Renal pelvis (tissue), 12 donors: ENCODE data around the gene AQP9. TPM values are rescaled to one million over a fixed set of nuclear protein-coding genes. Genes with fewer than 3 reads are reported as not detected.
"Not testable (repeated sequence)": the region's sequence is repeated elsewhere in the genome, so short reads cannot be mapped to it uniquely, and the experiment has no call there.

Experiments used
- DNase-seq: peaks from one replicate; pipeline ENCODE4 v3.0.0-alpha.2; 2013
- long read RNA-seq, 16 experiments: transcript quantifications; one replicate each; lab custom pipeline, GENCODE V29; 2026
- polyA plus RNA-seq, 3 donors: library from polyadenylated mRNA; unstranded; fragments of 120-200 nt; gene quantifications; one replicate each; pipeline ENCODE4 v1.2.1, GENCODE V29; 2013; ENCODE audit not compliant: insufficient read length in 3 of 3

Gene AQP9
- polyA plus RNA-seq, result under 1 TPM; 0.09 to 0.56 (median 0.45) TPM
- long read RNA-seq, donor 1, result 0 reads
- long read RNA-seq, donor 2, result 0 reads
- long read RNA-seq, donor 3, result 0 reads
- long read RNA-seq, donor 4, partial matches to known transcripts, result 0 of 1 reads
- long read RNA-seq, donor 4, other reads (novel, unspliced or antisense), result 0 of 1 reads
- long read RNA-seq, donor 5, result 0 reads
- long read RNA-seq, donor 6, result 0 reads
- long read RNA-seq, donor 7, result 0 reads
- long read RNA-seq, donor 8, result 0 reads
- long read RNA-seq, donor 9, result 0 reads
- long read RNA-seq, donor 10, result 0 reads
- long read RNA-seq, donor 11, result 0 reads
- long read RNA-seq, donor 12, result 0 reads
- long read RNA-seq, donor 13, result 0 reads
- long read RNA-seq, donor 14, result 0 reads
- long read RNA-seq, donor 15, result 0 reads
- long read RNA-seq, donor 16, result 0 reads

GRCh38 chr15:58138106-58138505, at the start of gene AQP9:
Gene AQP9, plus strand, starts transcription at chr15:58138381. Its CDS starts 185 bp downstream, at chr15:58138566.
- no peak for DNase-seq

GRCh38 chr15:58095415-58095814, 42.8 kb upstream of the AQP9 start:
- DNase-seq, result no peak

GRCh38 chr15:58096529-58097084, 41.6 kb upstream of the AQP9 start:
- DNase-seq, result no peak

GRCh38 chr15:58103482-58103881, 34.7 kb upstream of the AQP9 start:
- no peak for DNase-seq

- no peak for DNase-seq
These were observed 30.1 kb upstream of the AQP9 start for GRCh38 chr15:58108117-58108516.

GRCh38 chr15:58109419-58109818, 28.8 kb upstream of the AQP9 start:
- no peak for DNase-seq

GRCh38 chr15:58110999-58111717, 27.0 kb upstream of the AQP9 start:
- no peak for DNase-seq

- no peak for DNase-seq
These were observed 26.5 kb upstream of the AQP9 start for GRCh38 chr15:58111718-58112104.

- not testable (repeated sequence) for DNase-seq
These were observed 24.8 kb upstream of the AQP9 start for GRCh38 chr15:58113358-58113757.

GRCh38 chr15:58114388-58114787, 23.8 kb upstream of the AQP9 start:
- no peak for DNase-seq

GRCh38 chr15:58114812-58115211, 23.4 kb upstream of the AQP9 start:
- DNase-seq, result no peak

GRCh38 chr15:58115692-58116091, 22.5 kb upstream of the AQP9 start:
- DNase-seq, result no peak

GRCh38 chr15:58117619-58118018, 20.6 kb upstream of the AQP9 start:
- DNase-seq, result no peak

GRCh38 chr15:58118272-58118671, 19.9 kb upstream of the AQP9 start:
- DNase-seq, result no peak

GRCh38 chr15:58119016-58119415, 19.2 kb upstream of the AQP9 start:
- DNase-seq, result no peak

- DNase-seq, result no peak
These were observed 13.6 kb upstream of the AQP9 start for GRCh38 chr15:58124585-58124984.

GRCh38 chr15:58125333-58125732, 12.8 kb upstream of the AQP9 start:
- no peak for DNase-seq

GRCh38 chr15:58134886-58135285, 3.3 kb upstream of the AQP9 start:
- DNase-seq, result no peak

GRCh38 chr15:58135511-58136174, 2.5 kb upstream of the AQP9 start:
- no peak for DNase-seq

GRCh38 chr15:58136731-58137130, 1.4 kb upstream of the AQP9 start:
- DNase-seq, result no peak

GRCh38 chr15:58137686-58138085, 495 bp upstream of the AQP9 start:
- no peak for DNase-seq

GRCh38 chr15:58139276-58139988, 1.3 kb downstream of the AQP9 start:
- no peak for DNase-seq
